T-helper 22 cell (primary cell): ENCODE results near the gene RAB27A.
"Not testable (repeated sequence)": the region's sequence is repeated elsewhere in the genome, so short reads cannot be mapped to it uniquely, and the experiment has no call there.

ENCODE experiments used
- DNase-seq: peaks from one replicate; pipeline ENCODE4 v3.0.0-alpha.2; 2020; ENCODE audit warnings: low read depth

RAB27A gene

GRCh38 chr15:55250392-55250791 is 39.2 kb downstream of the RAB27A start:
- no peak for DNase-seq

- not testable (repeated sequence) for DNase-seq
Observed at GRCh38 chr15:55249885-55250284, 39.7 kb downstream of the RAB27A start.

GRCh38 chr15:55248895-55249294 is 40.7 kb downstream of the RAB27A start:
- no peak for DNase-seq

- no peak for DNase-seq
Observed at GRCh38 chr15:55247766-55248427, 41.7 kb downstream of the RAB27A start.

- DNase-seq = no peak
Observed at GRCh38 chr15:55247311-55247710, 42.3 kb downstream of the RAB27A start.

GRCh38 chr15:55246567-55246966 is 43.0 kb downstream of the RAB27A start:
- no peak for DNase-seq

GRCh38 chr15:55245059-55245458 is 44.6 kb downstream of the RAB27A start:
- no peak for DNase-seq

- DNase-seq = no peak
Observed at GRCh38 chr15:55241891-55242290, 47.7 kb downstream of the RAB27A start.

- no peak for DNase-seq
Observed at GRCh38 chr15:55241186-55241585, 48.4 kb downstream of the RAB27A start.

- no peak for DNase-seq
Observed at GRCh38 chr15:55240125-55240760, 49.4 kb downstream of the RAB27A start.

GRCh38 chr15:55239440-55240124 is 50.0 kb downstream of the RAB27A start:
- DNase-seq = no peak

- no peak for DNase-seq
Observed at GRCh38 chr15:55238877-55239276, 50.7 kb downstream of the RAB27A start.

GRCh38 chr15:55237219-55238130 is 52.1 kb downstream of the RAB27A start:
- DNase-seq = no peak

- DNase-seq = no peak
Observed at GRCh38 chr15:55235546-55236036, 54.0 kb downstream of the RAB27A start.

GRCh38 chr15:55234800-55235104 is 54.9 kb downstream of the RAB27A start:
- no peak for DNase-seq

- DNase-seq = no peak
Observed at GRCh38 chr15:55234104-55234799, 55.4 kb downstream of the RAB27A start.

GRCh38 chr15:55231455-55231854 is 58.2 kb downstream of the RAB27A start:
- DNase-seq = no peak

GRCh38 chr15:55230953-55231352 is 58.7 kb downstream of the RAB27A start:
- no peak for DNase-seq

- no peak for DNase-seq
Observed at GRCh38 chr15:55230051-55230670, 59.5 kb downstream of the RAB27A start.

GRCh38 chr15:55226127-55226526 is 63.5 kb downstream of the RAB27A start:
- DNase-seq = no peak

- DNase-seq = no peak
Observed at GRCh38 chr15:55224892-55225291, 64.7 kb downstream of the RAB27A start.
